Measurements from ENCODE around the gene SLC25A22.

DNA sequence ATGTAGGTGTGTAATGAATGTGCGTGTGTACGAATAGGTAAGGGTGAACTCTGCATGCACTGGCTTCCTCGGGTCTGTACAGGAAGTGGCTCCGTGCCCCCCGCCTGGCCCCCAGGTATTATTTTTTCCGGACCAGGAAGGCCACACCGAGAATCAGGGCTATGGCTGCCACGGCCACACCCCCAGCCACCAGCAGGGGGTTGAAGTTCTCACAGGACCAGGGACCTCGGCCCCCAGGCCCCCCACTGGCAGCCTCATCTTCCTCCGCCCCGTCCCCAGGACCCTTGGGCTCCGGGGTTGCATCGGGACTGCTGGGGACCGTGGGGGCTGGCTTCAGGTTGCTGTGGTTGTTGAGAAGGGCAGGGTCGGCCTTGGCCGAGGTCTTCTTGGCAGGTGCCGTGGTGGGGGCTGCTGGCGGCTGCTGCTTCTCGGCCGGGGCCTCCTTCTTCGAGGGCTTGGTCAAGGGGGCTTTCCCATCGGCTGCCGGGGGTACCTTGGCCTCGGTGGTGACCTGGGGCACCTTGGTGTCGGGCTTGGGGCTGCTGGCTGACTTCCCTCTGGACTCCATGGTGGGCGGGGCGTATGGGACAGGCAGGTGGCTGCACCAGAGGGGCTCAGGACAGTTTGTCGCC, 10.0 kb downstream of the SLC25A22 start:
- TF ChIP-seq, protein P1, sequence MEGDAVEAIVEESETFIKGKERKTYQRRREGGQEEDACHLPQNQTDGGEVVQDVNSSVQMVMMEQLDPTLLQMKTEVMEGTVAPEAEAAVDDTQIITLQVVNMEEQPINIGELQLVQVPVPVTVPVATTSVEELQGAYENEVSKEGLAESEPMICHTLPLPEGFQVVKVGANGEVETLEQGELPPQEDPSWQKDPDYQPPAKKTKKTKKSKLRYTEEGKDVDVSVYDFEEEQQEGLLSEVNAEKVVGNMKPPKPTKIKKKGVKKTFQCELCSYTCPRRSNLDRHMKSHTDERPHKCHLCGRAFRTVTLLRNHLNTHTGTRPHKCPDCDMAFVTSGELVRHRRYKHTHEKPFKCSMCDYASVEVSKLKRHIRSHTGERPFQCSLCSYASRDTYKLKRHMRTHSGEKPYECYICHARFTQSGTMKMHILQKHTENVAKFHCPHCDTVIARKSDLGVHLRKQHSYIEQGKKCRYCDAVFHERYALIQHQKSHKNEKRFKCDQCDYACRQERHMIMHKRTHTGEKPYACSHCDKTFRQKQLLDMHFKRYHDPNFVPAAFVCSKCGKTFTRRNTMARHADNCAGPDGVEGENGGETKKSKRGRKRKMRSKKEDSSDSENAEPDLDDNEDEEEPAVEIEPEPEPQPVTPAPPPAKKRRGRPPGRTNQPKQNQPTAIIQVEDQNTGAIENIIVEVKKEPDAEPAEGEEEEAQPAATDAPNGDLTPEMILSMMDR (IDR thresholded peaks at IDR 0.05), result no peak
- no peak for TF ChIP-seq POLR2A (IDR thresholded peaks at IDR 0.05)

Measured in body of pancreas (tissue), 4 donors.